Measurements from ENCODE around the gene MIER1. TPM values are rescaled to one million over a fixed set of nuclear protein-coding genes. Genes with fewer than 3 reads are reported as not detected.

MIER1 gene
- polyA plus RNA-seq, 5 donors = 26.4 to 41.1 (median 34.7) TPM

DNA sequence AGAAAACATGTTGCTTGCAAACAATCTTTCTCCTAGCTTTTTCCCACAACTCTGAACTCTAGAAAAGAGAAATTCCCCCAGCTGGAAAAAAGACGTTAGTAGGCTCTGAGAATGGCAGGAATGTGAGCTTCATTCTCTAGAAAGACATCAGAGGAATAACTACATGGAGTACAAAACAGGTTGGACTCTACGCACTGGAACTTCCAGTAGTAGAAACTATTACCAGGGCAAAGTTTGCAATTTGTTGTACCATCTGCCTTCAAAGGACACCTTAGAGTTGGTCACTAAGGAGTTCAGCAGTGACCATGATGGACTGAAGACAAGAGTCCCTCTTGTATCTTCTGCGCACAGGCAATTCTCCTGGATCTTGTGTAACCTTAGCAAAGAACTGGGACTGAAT is 68.3 kb downstream of the MIER1 start:
- DNase-seq = no peak

DNA sequence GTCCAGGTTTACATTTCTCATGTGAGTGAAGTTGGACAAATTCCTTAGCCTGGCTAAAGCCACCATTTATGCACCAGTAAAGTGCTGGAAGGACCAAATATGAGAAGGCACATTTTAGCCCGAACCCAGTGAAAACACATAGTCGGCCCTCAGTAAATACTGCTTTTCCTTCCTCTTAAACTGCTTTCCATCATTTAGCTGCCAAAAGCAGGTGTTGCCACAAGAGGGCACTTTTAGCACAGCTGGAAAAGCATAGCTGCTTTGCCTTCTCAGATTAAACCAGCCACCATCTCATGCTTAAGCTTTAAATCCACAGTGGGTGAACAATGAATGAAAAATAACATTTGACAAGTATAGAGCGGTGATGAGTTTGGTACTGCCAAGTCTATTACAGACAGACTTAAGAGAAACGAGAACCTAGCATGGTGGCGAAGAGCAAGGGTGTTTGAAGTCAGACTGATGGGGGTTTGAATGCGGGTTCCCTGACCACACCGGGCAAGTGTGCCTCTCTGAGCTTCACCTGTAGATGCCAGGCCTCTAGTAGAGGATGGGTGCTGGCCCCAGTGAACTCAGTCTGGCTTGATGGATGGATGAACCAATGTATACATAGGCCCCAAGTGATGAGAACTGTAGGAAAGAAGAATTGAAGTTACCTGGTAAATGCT is 71.4 kb downstream of the MIER1 start:
- peak; percentile 39 to 60 for DNase-seq

DNA sequence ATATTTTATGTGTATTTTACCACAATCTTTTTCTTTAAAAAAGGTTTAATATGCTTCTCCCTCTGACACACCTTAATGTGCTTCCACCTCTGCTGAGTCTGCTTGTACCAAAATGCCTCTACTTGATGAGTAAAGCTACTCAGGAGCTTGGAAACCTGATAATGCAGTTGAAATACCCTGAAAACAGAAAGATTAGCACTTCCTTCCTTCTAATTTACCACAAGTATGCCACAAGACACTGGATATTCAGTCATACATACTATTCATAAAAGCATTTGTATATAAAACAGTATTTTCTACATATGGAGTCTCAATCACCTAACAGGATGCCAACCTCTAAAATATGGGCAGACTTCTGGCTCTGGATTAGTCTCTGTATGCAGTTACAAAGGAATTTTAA is 74.2 kb downstream of the MIER1 start:
- no peak for DNase-seq

DNA sequence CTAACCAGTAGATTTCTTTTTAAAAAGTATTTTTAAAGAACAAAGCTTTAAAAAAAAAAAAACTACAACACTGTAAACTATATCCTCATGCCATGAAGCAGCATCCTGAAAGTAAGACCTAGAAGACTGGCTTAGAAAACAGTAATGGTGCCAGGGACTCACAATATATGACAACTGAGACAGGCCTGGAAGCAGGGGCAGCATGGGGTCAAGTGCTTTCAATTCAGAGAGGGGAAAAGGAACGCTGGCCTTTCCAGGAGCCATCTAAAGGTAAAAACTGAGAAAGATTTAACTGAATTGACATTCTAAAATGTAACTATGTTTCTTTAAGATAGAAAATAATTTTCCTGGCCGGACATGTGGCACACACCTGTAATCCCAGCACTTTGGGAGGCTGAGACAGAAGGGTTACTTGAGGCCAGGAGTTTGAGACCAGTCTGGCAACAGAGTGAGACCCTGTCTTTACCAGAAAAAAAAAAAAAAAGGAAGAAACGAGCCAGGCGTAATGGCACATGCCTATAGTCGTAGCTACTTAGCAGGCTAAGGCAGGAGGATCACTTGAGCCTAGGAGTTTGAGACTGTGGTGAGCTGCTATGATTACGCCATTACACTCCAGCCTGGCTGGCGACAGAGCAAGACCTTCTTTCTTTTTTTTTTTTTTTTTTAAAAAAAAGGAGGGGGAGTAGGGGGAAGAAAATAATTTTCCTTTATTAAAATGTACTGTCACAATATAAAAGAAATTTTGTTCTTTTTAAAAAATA is 75.0 kb downstream of the MIER1 start:
- no peak for DNase-seq

DNA sequence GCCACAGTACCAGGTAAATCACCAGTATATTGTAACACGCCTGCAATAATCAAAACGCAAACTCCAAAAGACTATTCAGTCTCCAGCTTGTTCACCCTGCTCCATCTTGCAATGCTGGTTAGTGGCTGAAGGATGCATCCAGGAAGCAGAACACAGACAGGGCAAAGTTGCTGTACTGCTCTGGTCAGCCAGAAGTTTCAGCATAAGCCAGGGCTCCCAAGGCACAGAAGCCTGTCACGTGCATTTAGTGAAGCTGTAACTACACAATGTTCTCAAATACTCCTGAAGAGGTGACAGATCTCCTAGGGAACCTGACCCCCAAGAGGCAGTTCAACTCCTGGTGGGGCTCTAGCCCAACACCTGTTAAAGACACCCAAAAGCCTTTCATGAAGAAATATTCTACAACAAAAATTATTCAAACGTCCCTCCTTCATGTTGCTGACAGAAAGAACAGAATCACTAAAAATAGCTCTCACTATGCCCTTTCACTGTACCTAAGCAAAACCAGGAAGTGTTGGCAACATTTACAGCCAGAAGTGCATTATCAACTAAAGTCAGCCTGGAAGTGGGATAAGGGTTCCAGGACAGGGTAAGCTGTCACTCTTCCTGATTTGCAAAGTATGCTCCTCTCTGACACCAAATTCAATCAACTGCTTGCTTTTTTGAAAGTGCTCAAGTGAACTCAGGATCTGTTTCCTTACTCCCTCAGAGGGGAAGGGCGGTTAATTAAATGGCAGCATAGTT is 77.1 kb downstream of the MIER1 start:
- no peak for DNase-seq

DNA sequence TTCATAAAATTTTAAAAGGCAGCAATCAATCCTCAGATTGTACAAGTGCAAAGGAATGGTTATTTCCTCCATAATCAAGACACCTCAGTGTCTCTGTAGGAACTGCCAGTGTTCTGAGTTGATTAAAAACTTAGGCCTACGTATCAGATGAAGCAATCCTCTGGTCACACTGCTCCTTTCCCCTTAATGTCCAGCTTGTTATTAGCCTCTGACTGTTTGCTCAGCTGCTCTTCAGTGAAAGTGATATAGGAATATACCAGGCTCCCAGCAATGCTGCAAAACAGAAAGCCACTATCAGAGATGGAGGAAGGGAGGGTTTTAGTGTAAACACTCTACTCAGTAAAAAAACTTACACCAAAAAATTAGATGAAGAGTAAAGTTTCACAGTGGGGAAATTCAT is 79.4 kb downstream of the MIER1 start:
- no peak for DNase-seq

DNA sequence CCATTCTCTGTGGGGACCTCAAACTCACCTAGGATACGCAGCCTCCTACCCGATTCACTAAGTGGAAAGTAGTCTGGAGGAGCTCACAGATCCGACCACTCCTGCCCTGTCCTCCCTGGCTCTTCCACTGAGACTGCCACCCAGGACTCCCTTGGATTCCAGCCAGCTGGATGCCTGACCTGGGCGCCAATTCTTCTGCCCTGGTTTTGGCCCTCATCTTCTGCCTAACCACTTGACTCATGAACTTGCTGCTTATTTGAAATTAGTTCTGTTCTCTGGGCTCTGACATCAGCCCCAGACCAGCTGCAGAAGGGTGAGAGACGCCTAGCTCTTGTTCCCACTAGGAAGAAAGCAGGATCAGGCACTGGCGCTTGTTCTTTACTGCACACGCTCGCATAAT is 80.3 kb downstream of the MIER1 start:
- DNase-seq = no peak

DNA sequence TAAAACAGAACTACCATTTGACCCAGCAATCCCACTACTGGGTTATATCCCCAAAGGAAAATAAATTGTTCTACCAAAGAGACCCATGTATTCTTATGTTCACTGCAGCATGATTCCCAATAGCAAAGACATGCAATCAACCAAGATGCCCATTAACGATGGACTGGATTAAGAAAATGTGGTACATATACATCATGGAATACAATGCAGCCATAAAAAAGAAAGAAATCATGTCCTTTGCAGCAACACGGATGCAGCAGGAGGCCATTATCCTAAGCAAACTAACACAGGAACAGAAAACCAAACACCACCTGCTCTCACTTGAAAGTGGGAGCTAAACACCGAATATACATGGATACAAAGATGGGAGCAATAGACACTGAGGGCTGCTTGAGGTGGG is 85.0 kb downstream of the MIER1 start:
- DNase-seq = no peak

DNA sequence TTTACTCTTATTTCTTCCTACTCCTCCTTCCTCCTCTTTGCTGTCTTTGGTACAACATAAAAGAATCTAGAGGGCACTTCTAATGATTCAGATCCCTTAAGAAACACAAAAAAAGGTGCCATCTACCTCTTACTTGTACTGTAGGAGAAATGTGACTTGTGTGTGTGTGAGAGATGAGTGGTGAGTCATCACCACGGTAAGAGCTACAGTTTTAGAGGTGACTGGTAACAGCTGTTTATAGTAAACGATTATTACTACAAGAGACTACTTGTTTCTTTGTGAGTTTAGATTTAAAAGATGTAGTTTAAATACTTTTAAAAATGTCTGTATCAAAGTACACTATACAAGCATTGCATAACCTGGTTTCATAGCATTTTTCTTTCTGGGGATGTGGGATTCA is 88.8 kb downstream of the MIER1 start:
- no peak for DNase-seq

DNA sequence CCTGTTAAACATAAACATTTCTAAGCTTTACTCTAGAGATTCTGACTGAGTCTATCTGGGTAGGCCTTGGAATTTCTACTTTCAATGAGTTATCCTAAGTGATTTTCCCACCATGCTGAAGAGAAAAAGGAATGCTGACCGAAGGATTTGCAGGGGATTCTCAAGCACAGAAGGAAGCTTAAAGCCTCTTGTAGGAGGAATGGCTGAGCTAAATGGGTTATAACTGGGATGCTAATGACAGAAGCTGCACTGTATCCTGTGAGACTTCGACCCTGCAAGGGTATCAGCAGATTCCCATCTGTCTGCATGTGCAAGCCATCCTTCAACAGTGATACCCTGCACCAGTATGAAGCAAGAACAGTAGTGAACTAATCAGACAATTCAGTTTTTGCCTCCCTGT is 93.8 kb downstream of the MIER1 start:
- DNase-seq = no peak

DNA sequence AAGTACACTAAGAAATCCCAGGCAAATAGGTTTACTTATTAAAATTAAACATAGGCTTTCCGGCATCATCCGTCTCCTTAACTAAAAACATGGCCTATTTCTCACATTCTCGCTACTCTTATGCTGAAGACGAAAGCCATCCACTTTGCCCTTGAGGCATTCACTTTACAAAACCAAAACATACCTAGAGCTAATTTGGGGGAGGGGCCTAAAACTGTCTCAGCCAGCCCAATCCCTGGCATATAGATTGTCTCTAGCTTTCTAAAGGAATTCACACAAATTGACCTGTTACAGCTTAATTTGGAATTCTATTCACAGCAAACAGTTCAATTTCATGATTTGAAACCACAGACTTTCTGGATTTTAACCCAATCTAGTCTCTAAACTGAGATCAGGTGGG is 94.3 kb downstream of the MIER1 start:
- DNase-seq = no peak

DNA sequence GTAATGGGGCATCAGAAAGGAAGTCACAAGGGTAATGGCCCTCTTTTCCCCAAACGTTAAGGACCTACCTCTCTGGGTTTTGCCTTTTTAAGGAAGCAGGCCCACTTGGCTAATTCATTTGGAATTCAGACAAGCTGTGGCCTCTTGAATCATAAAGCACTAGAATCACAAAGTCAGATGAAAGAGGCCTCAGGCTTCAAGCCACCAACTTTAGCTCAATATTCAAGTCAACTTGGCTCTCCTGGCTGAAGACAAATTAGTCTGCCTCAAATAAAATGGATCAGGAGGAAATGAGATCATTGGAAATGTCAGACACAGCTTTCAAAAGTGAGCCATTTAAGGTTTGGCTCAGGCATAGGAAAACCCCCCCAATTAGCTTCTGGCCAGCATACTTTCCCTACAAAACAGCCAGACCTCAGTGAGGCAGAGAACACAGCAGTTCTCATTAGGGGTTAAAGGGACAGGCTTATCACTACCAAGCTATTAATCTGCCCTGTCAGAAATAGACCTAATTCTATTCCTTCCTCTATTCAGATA is 94.9 kb downstream of the MIER1 start:
- DNase-seq = no peak

DNA sequence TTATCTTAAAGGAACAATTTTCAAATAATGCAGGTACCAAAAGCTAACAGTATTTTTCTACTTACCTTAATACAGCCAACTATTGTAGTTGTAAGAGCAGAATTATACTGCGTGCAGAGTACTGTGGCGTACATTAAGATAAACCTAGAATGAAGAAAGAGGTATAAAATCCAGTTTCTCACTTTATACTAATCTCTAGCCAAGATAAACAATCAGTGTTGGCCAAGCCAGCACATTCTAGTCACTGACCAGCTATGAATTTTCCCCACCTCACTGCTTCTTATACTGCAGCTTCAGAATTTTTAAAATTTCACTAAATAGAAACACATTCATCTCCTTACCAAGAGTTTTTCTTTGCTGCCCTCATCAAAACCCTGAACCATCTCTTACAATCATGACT is 95.5 kb downstream of the MIER1 start:
- DNase-seq = no peak

DNA sequence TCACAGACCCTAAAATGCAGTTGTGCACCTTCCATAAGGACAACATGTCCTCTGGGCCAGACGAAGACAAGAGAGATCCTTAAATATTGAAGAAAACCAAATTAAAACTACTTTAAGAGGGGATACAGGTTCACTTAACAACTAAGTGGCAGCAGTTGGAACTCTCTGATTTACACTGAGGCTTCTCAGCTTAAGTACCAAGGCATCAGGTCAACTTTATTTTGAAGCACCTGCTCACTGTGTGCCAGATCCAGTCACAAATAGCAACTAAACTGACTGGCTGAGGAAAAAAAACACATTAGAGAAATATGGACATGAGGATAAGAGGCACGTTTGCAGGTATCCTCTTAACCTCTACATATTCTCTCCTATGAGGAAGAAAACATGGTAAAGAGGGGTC is 96.0 kb downstream of the MIER1 start:
- DNase-seq = no peak

DNA sequence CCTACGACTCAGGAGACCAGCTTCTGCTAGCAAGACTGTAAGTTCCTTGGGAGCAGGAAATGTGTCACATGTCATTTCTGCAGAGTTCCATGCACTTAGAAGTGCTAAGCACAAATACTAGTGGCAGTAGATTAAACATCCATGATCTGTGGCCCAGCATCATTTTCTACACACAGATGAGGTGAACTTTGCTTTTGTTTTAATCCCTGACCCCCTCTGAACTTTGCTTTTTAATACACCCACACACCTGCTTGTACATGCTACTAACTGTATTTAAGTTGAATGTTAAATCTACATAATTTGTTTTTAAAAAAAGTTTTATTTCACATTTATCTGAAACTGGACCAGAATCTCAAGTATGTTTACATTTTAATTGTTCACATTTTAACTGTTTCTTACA is 104.7 kb downstream of the MIER1 start:
- no peak for DNase-seq

DNA sequence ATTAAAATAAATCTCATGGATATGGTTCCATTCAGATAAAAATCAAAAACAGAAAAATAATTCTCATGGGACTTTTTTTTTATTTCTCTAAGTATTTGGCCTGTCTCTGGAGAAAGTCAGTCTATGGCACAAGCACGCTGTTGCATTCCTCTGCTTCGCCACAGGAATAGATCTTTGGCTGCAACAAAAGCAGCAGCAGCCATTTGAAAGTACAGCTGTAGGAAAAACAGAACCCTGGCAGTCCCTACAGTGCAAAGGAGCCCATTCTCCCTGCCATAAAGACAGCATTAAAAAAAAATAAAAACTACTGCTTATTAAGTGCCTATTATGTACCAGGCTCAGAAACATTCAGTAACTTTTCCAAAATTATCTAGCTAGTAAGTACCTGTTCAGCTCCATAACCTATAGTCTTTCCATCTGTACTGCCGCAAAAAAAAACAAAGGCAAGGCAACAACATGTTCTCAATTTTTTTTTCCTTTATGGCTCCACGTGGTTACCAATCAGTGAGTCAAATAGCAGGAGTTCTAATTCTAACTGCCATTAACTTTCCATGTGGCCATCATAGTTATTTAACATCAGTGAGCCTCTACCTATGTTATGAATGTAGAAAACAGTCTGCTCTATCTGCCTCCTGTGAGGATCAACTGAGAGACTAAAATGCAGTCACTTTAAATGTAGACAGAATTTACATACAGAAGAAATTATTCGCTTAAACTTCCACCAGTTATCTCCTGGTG is 106.5 kb downstream of the MIER1 start:
- DNase-seq = no peak

DNA sequence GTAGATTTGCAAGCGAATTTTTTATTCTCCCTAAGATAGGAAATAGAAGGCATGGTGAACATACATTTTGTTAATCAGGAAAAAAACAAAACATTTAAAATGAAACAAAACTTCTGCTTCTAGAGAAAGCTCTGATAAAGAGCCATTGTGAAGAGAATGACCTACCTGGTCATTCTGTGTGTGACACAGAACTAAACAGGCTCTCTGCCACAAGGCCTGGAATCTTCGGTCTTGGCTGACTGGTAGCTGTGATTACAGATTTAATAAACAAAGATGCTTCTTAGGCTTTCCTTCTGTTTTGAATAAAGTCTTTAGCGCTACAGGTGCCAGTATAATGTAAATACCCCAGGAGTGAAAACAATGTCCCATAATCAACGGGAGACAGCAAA is 107.1 kb downstream of the MIER1 start:
- no peak for DNase-seq

Other genes with a start within 250 kb of the MIER1 start
- 10 to 100 TPM in 3 of 5 donors, 1 to 10 TPM in 2; 6.9 to 12.5 (median 10.1) TPM for gene DYNLT5, start 172.5 kb upstream of the MIER1 start, polyA plus RNA-seq (ENCODE audit: insufficient read depth in 1 of 5, insufficient read length in 5 of 5, low replicate concordance in 1 of 5)
- under 1 TPM in 1 of 5 donors, not detected in 4; 0.29 TPM for gene INSL5, start 123.7 kb upstream of the MIER1 start, polyA plus RNA-seq (ENCODE audit: insufficient read depth in 1 of 5, insufficient read length in 5 of 5, low replicate concordance in 1 of 5)
- 10 to 100 TPM in 4 of 5 donors, 1 to 10 TPM in 1; 9.0 to 13.3 (median 11.3) TPM for gene DNAI4, start 134 bp upstream of the MIER1 start, polyA plus RNA-seq (ENCODE audit: insufficient read depth in 1 of 5, insufficient read length in 5 of 5, low replicate concordance in 1 of 5)
- gene SLC35D1, start 129.2 kb downstream of the MIER1 start, polyA plus RNA-seq (ENCODE audit: insufficient read depth in 1 of 5, insufficient read length in 5 of 5, low replicate concordance in 1 of 5) = 10 to 100 TPM in 2 of 5 donors, 1 to 10 TPM in 3; 7.6 to 10.6 (median 9.0) TPM
- gene C1orf141, start 210.0 kb downstream of the MIER1 start, polyA plus RNA-seq (ENCODE audit: insufficient read depth in 1 of 5, insufficient read length in 5 of 5, low replicate concordance in 1 of 5) = 1 to 10 TPM in 2 of 5 donors, under 1 TPM in 1, not detected in 2; 0.58 to 2.1 (median 1.4) TPM
- gene IL23R, start 241.5 kb downstream of the MIER1 start, polyA plus RNA-seq (ENCODE audit: insufficient read depth in 1 of 5, insufficient read length in 5 of 5, low replicate concordance in 1 of 5) = under 1 TPM in 4 of 5 donors, not detected in 1; 0.06 to 0.19 (median 0.08) TPM

All from right lung (tissue), 5 donors.